GM19452 (cell line): ENCODE results near the gene SIGLEC15.

Experiments
- ATAC-seq: cut with Tn5 transposase; IDR thresholded peaks from one replicate; pipeline ENCODE4 v1.9.1; 2021; ENCODE audit not compliant: unreplicated experiment

Gene SIGLEC15

DNA sequence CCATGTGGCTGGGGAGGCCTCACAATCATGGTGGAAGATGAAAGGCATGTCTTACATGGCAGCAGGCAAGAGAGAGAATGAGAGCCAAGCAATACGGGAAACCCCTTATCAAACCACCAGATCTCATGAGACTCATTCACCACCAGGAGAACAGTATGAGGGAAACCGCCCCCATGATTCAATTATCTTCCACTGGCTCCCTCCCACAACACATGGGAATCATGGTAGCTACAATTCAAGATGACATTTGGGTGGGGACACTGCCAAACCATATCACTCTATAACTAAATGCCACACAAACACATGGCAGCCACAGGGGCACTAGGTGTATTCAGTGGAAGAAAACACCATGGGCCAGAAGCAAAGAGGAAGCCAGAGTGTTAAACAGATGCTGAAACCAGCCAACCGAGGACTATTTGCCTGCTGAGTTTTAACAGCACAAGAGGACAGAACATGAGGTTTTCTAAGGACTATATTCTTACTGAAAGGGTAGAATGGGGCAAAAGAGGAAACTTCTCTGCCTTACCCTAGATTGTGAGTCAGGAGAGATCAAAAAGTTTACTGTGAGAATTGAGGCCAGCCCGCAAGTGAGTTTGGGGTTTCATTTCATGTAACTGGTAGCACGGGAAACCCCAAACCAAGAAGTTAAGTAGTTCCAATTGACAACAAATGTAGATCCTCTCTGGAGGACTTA lies 49.2 kb downstream of the SIGLEC15 start:
- peak; percentile 87 for ATAC-seq

DNA sequence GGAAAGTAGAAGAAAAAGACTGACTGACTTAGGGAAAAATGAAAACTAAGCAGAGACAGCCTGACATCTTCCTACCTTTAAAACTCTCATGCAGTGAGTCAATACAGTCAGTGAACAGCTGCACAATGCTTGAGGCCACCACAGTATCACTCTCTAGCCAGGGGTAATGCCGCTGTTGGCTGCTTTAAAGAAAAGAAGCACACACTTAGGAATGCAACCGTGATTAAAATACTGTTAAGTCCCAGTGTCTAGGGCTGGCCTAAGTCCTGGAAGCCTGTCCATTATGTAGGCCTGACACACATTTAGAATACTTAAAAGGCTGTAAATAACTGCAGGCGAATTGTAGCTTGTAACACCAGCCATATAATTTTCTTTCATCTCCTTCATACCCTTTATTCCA lies 50.7 kb downstream of the SIGLEC15 start:
- ATAC-seq, result no peak

DNA sequence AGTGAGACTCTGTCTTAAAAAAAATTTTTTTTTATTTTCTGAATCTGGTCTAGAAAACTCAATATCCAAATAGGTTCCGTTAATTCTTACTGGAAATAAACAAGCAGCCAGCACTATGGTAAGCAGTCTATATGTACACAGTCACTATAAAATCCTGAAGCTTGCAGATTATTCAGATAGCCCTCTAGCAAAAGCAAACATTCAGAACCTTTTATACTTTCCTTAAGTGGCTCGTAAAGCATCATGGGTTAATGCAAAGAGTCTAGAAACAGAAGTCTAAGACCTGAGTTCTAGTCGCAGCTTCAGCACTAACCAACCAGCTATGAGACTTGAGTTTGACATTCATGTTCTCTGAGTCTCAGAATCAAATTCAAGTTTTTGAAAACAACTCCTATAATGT lies 51.9 kb downstream of the SIGLEC15 start:
- no peak for ATAC-seq

DNA sequence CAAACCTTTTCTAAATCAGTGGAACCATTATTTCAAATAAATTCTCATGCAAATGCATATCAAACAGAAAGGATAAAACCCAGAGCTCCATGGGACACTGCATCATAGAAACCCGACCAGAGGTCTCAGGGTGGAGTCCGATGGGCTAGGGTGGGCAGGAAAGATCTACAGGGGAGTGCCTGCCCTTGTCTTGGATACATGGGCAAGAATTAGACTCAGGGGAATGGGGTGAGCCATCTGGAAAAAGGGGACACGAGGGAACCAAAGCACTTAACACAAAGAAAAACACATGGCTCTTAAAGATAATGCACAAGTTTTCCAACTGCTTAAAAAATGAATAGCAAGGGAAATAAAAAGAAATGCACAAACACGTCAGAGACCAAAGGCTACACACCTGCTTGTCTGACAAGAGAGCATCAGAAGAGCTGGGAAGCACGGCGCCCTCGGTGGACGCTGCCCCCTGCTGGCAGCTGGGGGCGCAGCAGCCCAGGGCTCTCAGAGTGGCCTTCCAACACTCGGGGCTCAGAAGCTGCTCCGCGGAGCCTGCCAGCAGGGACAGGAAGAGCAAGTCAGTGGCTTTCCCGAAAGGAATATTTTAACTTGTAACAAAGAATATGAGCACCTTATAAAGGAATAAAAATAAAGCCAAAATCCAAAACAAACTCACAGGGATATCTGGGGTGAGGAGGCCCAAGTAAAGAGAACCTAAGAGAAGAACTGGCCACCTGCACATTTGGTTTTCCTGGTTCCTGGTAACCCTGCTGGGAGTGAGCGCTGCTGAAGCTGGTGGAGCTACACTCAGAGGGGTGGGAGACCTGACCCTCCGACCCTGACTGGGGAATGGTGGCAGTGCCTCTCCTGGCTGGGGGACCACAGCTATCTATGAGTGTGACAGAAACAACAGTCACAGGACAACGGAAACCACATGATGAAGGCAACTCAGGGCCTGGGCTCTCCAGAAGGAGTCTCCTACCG lies 54.5 kb downstream of the SIGLEC15 start:
- ATAC-seq, result no peak

DNA sequence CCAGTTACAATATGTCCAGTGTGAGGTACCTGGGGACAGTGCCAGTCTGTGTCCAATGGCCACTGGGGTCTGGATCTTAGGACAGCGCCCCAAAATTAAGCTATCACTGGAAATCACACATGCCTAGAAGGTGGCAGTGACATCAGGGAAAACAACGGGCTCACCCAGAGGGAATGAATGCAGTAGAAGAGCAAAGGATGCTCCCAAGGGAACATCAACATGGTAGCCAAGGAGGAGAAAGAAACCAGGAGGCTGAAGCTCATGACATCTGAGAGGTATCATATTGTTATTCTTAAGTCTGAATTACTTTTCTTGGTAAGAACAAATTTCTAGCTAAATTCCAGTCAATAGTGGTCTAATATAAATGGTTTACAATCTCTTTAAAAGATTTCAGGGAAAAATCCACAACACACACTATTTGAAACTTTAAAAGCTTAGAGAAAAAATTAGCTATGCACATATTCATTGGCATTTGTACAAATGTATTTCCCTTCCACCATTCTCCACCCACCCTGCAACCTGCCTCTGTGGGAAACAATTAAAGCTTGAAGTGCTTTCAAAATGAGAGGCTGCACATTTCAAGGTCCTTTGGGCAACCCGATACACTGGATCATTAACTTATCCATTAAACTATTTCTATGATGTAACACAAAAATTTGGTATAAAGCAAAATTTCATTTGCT lies 55.5 kb downstream of the SIGLEC15 start:
- ATAC-seq, result no peak

DNA sequence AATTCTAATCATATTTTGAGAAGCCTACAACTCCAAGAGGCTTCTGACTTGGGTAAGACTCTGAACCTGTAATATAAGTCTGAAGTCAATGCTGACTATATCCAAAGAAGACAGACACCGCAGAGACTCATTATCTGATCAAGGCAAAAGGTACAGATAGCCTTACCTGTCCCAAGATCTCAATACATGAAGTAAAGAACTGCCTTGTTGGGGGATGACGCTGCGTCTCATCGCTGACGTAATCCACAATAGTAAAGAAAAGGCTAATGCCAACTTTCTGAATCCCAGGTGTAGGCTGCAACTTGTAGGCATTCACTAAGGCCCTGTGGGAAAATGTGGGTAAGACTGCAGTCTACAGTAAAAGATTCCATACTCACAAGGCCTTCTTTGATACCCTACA lies 62.1 kb downstream of the SIGLEC15 start:
- no peak for ATAC-seq

DNA sequence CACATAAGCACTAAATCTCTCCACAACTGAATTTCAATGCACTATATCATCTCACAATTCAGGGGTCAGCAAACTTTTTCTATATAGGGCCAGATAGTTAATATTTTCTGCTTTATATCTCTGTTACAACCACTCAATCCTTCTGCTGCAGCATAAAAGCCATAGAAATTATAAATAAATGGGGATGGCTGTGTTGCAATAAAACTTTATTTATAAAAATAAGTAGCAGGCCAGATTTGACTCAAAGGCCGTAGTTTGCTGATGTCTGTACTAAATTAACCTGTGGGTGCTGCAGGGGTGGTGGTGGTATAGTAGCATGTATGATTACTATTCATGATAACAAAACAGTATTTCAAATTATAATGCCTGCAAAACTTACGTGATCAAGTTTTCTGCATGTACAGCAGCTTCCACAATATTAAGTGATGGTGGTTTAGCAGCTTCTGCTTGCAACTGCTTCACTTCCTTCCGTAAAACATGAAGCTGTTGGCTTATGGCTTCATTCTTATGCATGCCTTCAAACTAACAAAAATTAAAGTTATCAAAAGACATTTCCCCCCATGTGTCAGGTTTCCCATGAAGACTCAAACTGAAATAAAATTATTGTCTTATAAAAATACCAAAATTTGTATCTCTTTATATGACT lies 64.1 kb downstream of the SIGLEC15 start:
- ATAC-seq, result no peak

DNA sequence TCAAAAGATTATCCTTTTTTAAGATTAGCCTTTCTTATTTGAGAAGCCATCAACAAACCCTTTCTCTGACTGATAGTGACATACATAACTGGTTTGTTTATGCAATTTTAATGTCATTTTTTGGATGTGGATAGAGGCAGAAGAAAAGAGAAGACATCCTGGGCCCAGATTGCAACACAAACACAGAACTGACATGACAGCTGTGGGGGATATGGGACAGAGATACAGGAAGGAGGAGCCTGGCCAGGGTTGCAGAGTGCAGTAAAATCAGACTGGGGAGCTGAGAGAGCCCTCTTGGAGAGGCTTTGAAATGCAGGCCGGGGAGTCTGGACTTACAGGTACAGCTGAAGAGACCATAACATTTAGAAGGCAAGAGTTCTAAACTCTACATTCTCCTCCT lies 65.1 kb downstream of the SIGLEC15 start:
- ATAC-seq, result no peak

DNA sequence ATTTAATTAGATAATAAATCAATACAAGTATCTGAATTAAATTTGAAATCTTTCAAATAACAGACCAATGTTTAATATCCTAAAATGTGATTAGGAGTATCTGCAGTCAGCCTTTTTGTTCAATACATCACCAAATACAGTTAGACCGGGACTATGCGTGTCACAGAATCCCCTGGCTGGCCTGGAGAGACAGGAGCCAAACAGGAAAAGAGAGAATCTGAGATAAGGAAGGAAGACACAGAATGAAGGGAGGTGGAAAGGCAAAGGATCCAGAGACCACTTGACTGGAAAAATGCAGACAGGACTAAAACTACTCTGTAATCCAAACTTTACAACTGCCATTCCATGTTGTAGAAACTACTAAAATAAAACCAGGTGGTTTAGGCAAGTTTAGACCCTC lies 66.3 kb downstream of the SIGLEC15 start:
- no peak for ATAC-seq
